RWPE1 (cell line): ENCODE data around the gene RFC4.

Experiments used
- CTCF ChIA-PET: fragments of 350-600 bp; sonication (Branson Sonifier 250); formaldehyde crosslinking; extraction: SDS; loops from one replicate; lab custom pipeline; 2021; lab: Yijun Ruan, JAX
- POLR2A ChIA-PET: fragments of 400-600 bp; formaldehyde crosslinking; extraction: SDS; loops from one replicate; lab custom pipeline; 2020; ENCODE audit warnings: antibody characterized with exemption; ENCODE audit not compliant: low non-redundant PET; lab: Yijun Ruan, JAX
- DNase-seq: peaks from one replicate; pipeline ENCODE4 v3.0.0; 2012; ENCODE audit warnings: low spot score
- H3K27ac ChIP-seq: fragments of 450-650 bp; 2 replicates; pipeline ENCODE4 v1.5.1; 2017
- TF ChIP-seq, protein P1 (sequence below): fragments of 450-650 bp; conservative IDR thresholded peaks from 2 replicates; pipeline ENCODE4 v1.5.1; 2017; ENCODE audit warnings: low read depth, mild to moderate bottlenecking

The RFC4 gene

DNA sequence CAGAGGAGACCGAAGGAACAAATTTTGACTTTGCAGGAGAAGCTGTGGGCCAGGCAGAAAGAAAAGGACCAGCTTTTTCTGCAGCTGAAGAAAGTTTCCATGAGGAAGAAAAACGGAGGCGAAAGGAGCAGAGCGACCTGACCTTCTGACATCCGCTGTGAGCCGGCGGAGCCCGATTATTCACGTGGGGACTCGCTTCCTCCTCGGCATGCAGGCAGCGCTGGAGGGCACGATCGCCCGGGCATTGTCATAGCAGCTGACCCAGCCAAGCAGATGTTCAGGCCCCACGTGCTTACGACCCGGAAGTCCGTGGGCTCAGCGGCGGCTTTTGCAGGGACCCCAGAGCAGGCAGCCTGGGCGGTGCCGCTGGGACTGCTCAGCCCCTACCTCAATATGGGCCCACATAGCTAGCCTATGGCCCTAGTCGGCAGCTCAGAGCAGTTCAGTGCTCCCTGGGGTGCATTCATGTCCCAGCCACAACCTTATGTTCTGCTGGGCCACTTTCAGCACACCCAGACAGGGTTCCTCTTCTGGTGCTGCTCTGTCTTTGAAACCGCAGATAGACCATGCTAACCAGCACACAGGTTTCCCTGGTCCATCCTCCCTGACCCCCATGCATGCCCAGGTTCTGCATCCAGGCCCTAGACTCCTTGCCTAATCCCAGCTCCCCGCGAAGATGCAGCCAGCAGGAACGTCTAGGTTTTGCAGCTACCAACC is 33.4 kb downstream of the RFC4 start:
- POLR2A ChIA-PET, result no interaction called here
- H3K27ac ChIP-seq, result no peak overlapping the region
- CTCF ChIA-PET, result interaction anchor here (0.6 to 1.8 kb wide), 3 partner anchors 49 to 790 kb away, joined by 3 to 6 read pairs (median 4); no protein-coding TSS in a partner anchor
- no peak for DNase-seq
- TF ChIP-seq, protein P1, sequence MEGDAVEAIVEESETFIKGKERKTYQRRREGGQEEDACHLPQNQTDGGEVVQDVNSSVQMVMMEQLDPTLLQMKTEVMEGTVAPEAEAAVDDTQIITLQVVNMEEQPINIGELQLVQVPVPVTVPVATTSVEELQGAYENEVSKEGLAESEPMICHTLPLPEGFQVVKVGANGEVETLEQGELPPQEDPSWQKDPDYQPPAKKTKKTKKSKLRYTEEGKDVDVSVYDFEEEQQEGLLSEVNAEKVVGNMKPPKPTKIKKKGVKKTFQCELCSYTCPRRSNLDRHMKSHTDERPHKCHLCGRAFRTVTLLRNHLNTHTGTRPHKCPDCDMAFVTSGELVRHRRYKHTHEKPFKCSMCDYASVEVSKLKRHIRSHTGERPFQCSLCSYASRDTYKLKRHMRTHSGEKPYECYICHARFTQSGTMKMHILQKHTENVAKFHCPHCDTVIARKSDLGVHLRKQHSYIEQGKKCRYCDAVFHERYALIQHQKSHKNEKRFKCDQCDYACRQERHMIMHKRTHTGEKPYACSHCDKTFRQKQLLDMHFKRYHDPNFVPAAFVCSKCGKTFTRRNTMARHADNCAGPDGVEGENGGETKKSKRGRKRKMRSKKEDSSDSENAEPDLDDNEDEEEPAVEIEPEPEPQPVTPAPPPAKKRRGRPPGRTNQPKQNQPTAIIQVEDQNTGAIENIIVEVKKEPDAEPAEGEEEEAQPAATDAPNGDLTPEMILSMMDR, result no peak

DNA sequence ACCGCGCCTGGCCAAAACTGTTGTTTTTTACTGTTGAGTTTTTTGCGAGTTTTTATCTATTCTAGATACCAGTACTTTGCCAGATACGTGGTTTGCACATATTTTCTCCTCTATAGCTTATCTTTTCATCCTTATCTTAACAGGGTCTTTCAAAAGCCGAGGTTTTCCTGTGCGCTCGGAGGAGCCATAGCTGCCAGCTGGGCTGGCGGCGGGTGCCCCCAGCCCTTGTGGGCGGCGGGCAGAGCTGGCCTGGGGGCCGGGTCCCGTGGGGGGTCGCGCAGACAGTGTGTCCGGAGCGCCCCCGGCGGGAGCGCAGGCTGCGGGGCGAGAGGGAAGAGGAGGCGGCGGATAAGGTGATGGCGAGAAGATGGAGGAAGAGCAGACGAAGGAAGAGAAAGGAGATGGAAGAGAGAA is 34.0 kb downstream of the RFC4 start:
- no peak for DNase-seq
- ChIA-PET POLR2A (no interaction called here), CTCF (interaction anchor here (1.5 to 1.8 kb wide), 2 partner anchors 49 to 155 kb away, joined by 4 to 6 read pairs; no protein-coding TSS in a partner anchor)
- TF ChIP-seq, protein P1, result no peak
- no peak overlapping the region for H3K27ac ChIP-seq

DNA sequence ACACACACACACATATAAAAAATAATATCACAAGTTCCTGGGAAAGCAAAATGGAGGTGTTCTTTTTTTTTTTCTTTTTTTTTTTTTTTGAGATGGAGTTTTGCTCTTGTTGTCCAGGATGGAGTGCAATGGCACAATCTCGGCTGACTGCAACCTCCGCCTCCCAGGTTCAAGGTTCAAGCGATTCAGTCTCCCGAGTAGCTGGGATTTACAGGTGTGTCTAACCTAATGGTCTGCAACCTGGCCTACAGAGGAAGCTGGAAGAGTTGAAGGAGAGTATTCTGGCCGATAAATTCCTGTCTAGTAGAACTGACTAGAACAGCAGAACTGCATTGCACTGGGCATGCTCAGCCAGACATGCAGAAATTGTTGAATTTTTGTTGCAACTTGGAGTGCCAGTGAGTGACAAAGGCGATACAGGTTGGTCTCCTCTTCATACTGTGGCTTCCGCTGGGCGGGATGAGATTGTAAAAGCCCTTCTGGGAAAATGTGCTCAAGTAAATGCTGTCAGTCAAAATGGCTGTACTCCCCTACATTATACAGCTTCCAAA is 45.3 kb downstream of the RFC4 start:
- DNase-seq, result no peak
- CTCF ChIA-PET, result interaction anchor here (0.6 to 0.7 kb wide), 2 partner anchors 220 to 806 kb away, joined by 3 to 7 read pairs; no protein-coding TSS in a partner anchor
- POLR2A ChIA-PET, result interaction anchor here (0.7 kb wide), 1 partner anchor 40 kb away, joined by 3 read pairs; no protein-coding TSS in a partner anchor
- H3K27ac ChIP-seq, result no peak overlapping the region
- TF ChIP-seq, protein P1, result no peak

DNA sequence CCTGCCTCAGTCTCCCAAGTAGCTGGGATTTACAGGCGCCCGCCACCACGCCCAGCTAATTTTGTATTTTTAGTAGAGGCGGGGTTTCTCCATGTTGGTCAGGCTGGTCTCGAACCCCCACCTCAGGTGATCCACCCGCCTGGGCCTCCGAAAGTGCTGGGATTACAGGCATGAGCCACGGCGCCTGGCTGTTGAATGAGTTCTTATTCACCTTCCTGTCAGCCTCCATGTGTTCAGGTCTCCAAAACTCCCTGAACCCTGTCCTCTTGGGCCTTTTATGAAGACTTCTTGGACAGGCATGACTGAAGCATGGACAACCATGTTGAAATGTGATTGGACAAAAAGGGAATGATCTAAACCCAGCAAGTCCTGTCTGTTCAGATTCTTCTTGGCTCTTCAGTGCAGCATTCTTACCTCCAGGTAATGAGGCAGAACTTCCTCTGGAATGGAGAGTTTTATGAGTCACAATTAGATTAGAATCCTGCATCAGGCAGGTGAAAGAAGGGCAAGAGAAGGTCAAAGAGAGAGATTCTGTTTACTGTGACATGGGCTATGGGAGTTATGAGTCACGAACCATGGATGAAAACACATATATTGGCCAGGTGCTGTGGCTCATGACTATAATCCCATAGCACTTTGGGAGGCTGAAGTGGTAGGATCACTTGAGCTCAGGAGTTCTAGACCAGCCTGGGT is 46.0 kb downstream of the RFC4 start:
- peak; percentile 70 for DNase-seq
- TF ChIP-seq, protein P1, result no peak
- CTCF ChIA-PET, result interaction anchor here (0.6 to 0.7 kb wide), 2 partner anchors 219 to 806 kb away, joined by 3 to 7 read pairs; no protein-coding TSS in a partner anchor
- POLR2A ChIA-PET, result no interaction called here
- H3K27ac ChIP-seq, result no peak overlapping the region

DNA sequence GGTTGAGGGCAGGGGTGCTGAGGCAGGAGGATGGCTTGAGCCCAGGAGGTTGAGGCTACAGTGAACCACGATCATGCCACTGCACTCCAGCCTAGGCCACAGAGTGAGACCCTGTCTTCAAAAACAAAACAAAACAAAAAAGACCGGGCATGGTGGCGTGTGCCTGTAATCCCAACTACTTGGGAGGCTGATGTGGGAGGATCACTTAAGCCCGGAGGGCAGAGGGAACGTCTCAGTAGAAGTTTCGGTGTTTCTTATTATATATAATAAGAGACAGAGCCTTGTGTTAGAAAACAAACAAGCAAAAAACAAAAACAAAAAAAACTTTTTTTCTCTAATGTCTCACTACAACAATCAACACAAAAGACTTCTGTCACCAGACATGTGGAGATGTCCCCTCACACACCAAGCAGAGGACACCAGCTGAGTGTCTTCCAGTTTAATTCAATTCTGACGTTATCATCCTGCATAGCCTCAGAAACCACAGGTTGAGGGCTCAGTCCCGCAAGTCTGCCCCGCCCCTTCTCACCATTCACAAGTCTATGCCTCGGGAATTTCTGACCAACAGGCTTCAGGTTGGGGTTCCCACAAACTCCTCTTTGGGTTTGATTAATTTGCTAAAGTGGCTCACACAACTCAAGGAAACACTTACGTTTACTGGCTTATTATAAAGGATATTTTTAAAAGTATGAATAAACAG is 46.9 kb downstream of the RFC4 start:
- H3K27ac ChIP-seq, result no peak overlapping the region
- TF ChIP-seq, protein P1, result no peak
- POLR2A ChIA-PET, result no interaction called here
- no peak for DNase-seq
- CTCF ChIA-PET, result interaction anchor here (0.6 kb wide), 1 partner anchor 1298 kb away, joined by 5 read pairs; no protein-coding TSS in a partner anchor
